Tibial nerve (tissue), 3 donors: ENCODE results near the gene KCNMA1.

Experiments used
- POLR2A ChIP-seq, 2 donors: fragments of 450-650 bp; IDR thresholded peaks; one replicate each; pipeline ENCODE4 v1.6.1; 2017; ENCODE audit warnings: antibody characterized with exemption in 2 of 2, mild to moderate bottlenecking in 2 of 2, moderate library complexity in 2 of 2
- TF ChIP-seq, protein P1 (sequence below), 5 experiments: fragments of 200-600 bp in 3 of 5; fragments of 450-650 bp in 2 of 5; sonication (generic) in 3 of 5; IDR thresholded peaks; one replicate each; pipeline ENCODE4 v1.5.1; 2016 to 2019; ENCODE audit warnings: antibody characterized with exemption in 5 of 5, mild to moderate bottlenecking in 3 of 5, moderate library complexity in 2 of 5

DNA sequence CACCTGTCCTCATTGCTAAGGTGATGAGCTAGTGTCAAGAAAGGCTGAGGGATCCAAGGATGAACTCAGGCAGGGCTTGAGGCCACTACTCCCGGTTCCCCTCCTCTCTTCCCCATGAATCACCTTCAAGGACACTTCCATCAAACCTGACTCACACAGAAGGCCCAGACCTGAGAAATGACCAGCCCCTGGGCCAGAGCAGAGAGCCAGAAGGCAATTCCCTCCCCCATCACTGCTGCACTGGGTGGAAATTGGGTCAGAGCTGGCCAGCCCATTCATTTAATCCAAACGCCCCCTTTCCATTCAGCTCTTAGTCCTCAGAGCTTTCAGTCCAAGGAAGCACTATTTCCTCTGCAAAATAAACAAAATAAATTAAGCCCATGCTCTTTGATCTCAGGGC, 182.0 kb downstream of the KCNMA1 start:
- no peak for TF ChIP-seq POLR2A (IDR thresholded peaks at IDR 0.05)
- TF ChIP-seq, protein P1, sequence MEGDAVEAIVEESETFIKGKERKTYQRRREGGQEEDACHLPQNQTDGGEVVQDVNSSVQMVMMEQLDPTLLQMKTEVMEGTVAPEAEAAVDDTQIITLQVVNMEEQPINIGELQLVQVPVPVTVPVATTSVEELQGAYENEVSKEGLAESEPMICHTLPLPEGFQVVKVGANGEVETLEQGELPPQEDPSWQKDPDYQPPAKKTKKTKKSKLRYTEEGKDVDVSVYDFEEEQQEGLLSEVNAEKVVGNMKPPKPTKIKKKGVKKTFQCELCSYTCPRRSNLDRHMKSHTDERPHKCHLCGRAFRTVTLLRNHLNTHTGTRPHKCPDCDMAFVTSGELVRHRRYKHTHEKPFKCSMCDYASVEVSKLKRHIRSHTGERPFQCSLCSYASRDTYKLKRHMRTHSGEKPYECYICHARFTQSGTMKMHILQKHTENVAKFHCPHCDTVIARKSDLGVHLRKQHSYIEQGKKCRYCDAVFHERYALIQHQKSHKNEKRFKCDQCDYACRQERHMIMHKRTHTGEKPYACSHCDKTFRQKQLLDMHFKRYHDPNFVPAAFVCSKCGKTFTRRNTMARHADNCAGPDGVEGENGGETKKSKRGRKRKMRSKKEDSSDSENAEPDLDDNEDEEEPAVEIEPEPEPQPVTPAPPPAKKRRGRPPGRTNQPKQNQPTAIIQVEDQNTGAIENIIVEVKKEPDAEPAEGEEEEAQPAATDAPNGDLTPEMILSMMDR (IDR thresholded peaks at IDR 0.05), result no peak
